SH-SY5Y (cell line): Measurements from ENCODE around the gene FSTL4.

ENCODE experiments used
- GATA2 ChIP-seq: IDR thresholded peaks from 2 replicates; pipeline ENCODE4 v1.6.1; 2011; ENCODE audit warnings: mild to moderate bottlenecking, low read depth, low read length
- GATA3 ChIP-seq: IDR thresholded peaks from 2 replicates; pipeline ENCODE4 v1.6.1; 2011; ENCODE audit warnings: low read depth, mild to moderate bottlenecking, low read length, moderate library complexity

DNA sequence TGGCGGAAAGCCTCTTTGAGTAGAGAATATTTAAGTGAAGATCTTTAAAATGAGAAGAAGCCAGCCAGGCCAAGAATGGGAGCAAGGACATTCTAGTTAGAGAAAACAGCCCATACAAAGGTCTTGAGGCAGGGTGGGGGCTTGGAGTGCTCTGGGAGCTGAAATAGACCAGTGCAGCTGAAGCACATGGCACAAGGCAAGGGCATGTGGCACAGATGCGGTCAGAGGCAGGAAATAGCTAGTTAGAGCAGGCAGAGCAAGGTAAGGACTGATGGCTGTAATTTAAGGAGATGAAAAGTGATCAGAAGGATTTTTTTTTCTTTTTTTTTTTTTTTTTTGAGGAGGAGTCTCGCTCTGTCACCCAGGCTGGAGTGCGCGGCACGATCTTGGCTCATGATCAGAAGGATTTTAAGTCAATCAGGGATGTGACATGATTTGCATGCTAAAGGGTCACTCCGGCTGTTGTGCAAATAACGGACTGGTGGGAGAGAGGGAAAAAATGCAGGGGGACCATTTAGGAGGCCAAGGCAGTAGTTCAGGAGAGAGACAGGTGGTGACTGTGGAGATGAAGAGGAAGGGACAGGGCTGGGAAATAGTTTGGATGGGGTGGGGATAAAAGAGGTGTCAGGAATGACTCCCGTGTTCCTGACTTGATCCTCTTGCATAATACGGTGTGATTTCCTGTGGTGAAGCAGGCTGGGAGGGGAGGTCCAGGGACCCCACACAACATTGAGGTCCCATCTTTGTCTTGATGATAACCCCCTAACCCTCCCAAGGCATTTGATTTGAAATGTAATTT is 352.9 kb downstream of the FSTL4 start:
- TF ChIP-seq GATA2 (no peak), GATA3 (no peak)
